A549 (cell line): ENCODE data around the gene KCNQ1. TPM values are rescaled to one million over a fixed set of nuclear protein-coding genes. Genes with fewer than 3 reads are reported as not detected.

Experiments used
- ATAC-seq, 2 experiments: fragments of 200-7000 bp in 1 of 2; fragments of >200 bp in 1 of 2; cut with Nextera tagmentation in 1 of 2; cut with Tn5 transposase in 1 of 2; 3 replicates each; pipeline versions ENCODE4 v1.8.0 to v1.9.1; 2018 to 2020; ENCODE audit warnings: mild to moderate bottlenecking in 1 of 2, moderate library complexity in 1 of 2
- CTCF ChIA-PET: fragments of 300-600 bp; sonication (Branson Sonifier 250); formaldehyde crosslinking; extraction: SDS; loops from one replicate; lab custom pipeline; 2021; ENCODE audit warnings: antibody characterized with exemption, inconsistent platforms; lab: Yijun Ruan, JAX
- POLR2A ChIA-PET: fragments of 350-600 bp; formaldehyde crosslinking; extraction: SDS; loops from one replicate; lab custom pipeline; 2021; ENCODE audit warnings: antibody characterized with exemption, inconsistent platforms; lab: Yijun Ruan, JAX
- DNase-seq, 2 experiments: peaks; one replicate each; pipeline versions ENCODE4 v3.0.0 to v3.0.0-alpha.2; 2011 to 2016; ENCODE audit warnings: low read depth in 1 of 2, low spot score in 1 of 2
- FAIRE-seq: peaks from 2 replicates; lab custom pipeline; 2011; peaks lifted over from hg19 to GRCh38; lab: Jason Lieb, UNC
- H3K27ac ChIP-seq, 2 experiments: fragments of >200 bp; sonication (Bioruptor Twin); formaldehyde crosslinking; 3 replicates each; pipeline ENCODE4 v1.5.1; 2016 to 2017
- H3K4me1 ChIP-seq: fragments of >200 bp; sonication (Bioruptor Twin); formaldehyde crosslinking; 3 replicates; pipeline ENCODE4 v1.6.1; 2016
- H3K4me2 ChIP-seq: fragments of >200 bp; sonication (Bioruptor Twin); formaldehyde crosslinking; 3 replicates; pipeline ENCODE4 v1.6.1; 2016
- H3K4me3 ChIP-seq: fragments of >200 bp; sonication (Bioruptor Twin); formaldehyde crosslinking; 3 replicates; pipeline ENCODE4 v1.5.1; 2016
- H3K9me3 ChIP-seq: fragments of >200 bp; sonication (Bioruptor Twin); formaldehyde crosslinking; 3 replicates; pipeline ENCODE4 v1.6.1; 2016
- CBX2 ChIP-seq: fragments of 200-600 bp; sonication (generic); IDR thresholded peaks from 2 replicates; pipeline ENCODE4 v1.6.1; 2016; ENCODE audit warnings: low read depth, mild to moderate bottlenecking, borderline replicate concordance
- CBX8 ChIP-seq: fragments of 200-600 bp; sonication (generic); IDR thresholded peaks from 2 replicates; pipeline ENCODE4 v1.6.1; 2016
- EHF ChIP-seq: fragments of 250-450 bp; sonication (Bioruptor Pico); IDR thresholded peaks from 2 replicates; pipeline ENCODE4 v1.5.0; 2020; ENCODE audit warnings: mild to moderate bottlenecking
- EHMT2 ChIP-seq: fragments of 200-600 bp; sonication (generic); IDR thresholded peaks from 2 replicates; pipeline ENCODE4 v1.6.1; 2016; ENCODE audit warnings: antibody characterized with exemption, low read depth, mild to moderate bottlenecking, moderate library complexity
- ESRRA ChIP-seq: fragments of 150-350 bp; IDR thresholded peaks from 2 replicates; pipeline ENCODE4 v1.6.1; 2014; ENCODE audit warnings: mild to moderate bottlenecking, low read length, borderline replicate concordance
- FOXS1 ChIP-seq: fragments of 250-450 bp; sonication (Bioruptor Pico); IDR thresholded peaks from 2 replicates; pipeline ENCODE4 v1.5.0; 2020; ENCODE audit warnings: mild to moderate bottlenecking, moderate library complexity
- GATA3 ChIP-seq: IDR thresholded peaks from 2 replicates; pipeline ENCODE4 v1.6.1; 2012; ENCODE audit warnings: borderline replicate concordance
- HDAC2 ChIP-seq: fragments of 200-600 bp; sonication (generic); IDR thresholded peaks from 2 replicates; pipeline ENCODE4 v1.6.1; 2016
- HEYL ChIP-seq: fragments of 250-450 bp; sonication (Bioruptor Pico); IDR thresholded peaks from 2 replicates; pipeline ENCODE4 v1.8.0; 2021; ENCODE audit warnings: mild to moderate bottlenecking, moderate library complexity
- KDM5A ChIP-seq: fragments of 200-600 bp; sonication (generic); IDR thresholded peaks from 2 replicates; pipeline ENCODE4 v1.6.1; 2016; ENCODE audit warnings: antibody characterized with exemption, mild to moderate bottlenecking
- MAX ChIP-seq: IDR thresholded peaks from 2 replicates; pipeline ENCODE4 v1.6.1; 2012
- MYC ChIP-seq: IDR thresholded peaks from 2 replicates; pipeline ENCODE4 v1.6.1; 2012; ENCODE audit warnings: mild to moderate bottlenecking, inconsistent platforms, low read length, improper control_type of control experiment, borderline replicate concordance
- NR3C1 ChIP-seq: fragments of >200 bp; sonication (Bioruptor Twin); formaldehyde crosslinking; IDR thresholded peaks from 3 replicates; pipeline ENCODE4 v1.6.1; 2017
- POLR2A ChIP-seq: IDR thresholded peaks from 2 replicates; pipeline ENCODE4 v1.6.1; 2012; ENCODE audit warnings: mild to moderate bottlenecking, low read length
- RAD21 ChIP-seq, 2 experiments: fragments of >200 bp in 1 of 2; sonication (Bioruptor Twin) in 1 of 2; formaldehyde crosslinking in 1 of 2; IDR thresholded peaks in 1 of 2; conservative IDR thresholded peaks in 1 of 2; 2 replicates in 1 of 2; 3 replicates in 1 of 2; pipeline ENCODE4 v1.6.1; 2012 to 2018; ENCODE audit warnings: inconsistent platforms in 1 of 2
- REST ChIP-seq: fragments of 200-600 bp; sonication (generic); IDR thresholded peaks from 2 replicates; pipeline ENCODE4 v1.6.1; 2016; ENCODE audit warnings: antibody characterized with exemption, mild to moderate bottlenecking, moderate library complexity
- SREBF2 ChIP-seq: fragments of 450-650 bp; IDR thresholded peaks from 2 replicates; pipeline ENCODE4 v1.6.1; 2014; ENCODE audit warnings: mild to moderate bottlenecking, moderate library complexity
- TP53 ChIP-seq: fragments of 250-450 bp; sonication (Bioruptor Pico); IDR thresholded peaks from 2 replicates; pipeline ENCODE4 v1.5.0; 2021; ENCODE audit warnings: mild to moderate bottlenecking, moderate library complexity
- USF2 ChIP-seq: fragments of 450-650 bp; IDR thresholded peaks from 2 replicates; pipeline ENCODE4 v1.6.1; 2014; ENCODE audit warnings: antibody characterized with exemption
- ZC3H11A ChIP-seq: fragments of 450-650 bp; IDR thresholded peaks from 2 replicates; pipeline ENCODE4 v1.6.1; 2014; ENCODE audit warnings: antibody characterized with exemption, mild to moderate bottlenecking
- ZNF302 ChIP-seq: fragments of 250-450 bp; sonication (Bioruptor Pico); IDR thresholded peaks from 2 replicates; pipeline ENCODE4 v1.9.0; 2021; ENCODE audit warnings: inconsistent platforms, mild to moderate bottlenecking, moderate library complexity
- WGBS: methylation state at CpG from one replicate; pipeline ENCODE4 v1.1.6; 2017; ENCODE audit errors: missing lambda C conversion rate; 5-methylcytosine and 5-hydroxymethylcytosine counted together
- polyA plus RNA-seq, 4 experiments: library from polyadenylated mRNA; depleted of rRNA in 3 of 4; stranded (reverse); fragments of >200 nt; fragmentation: RNase III in 1 of 4; extraction: RNeasy Plus Mini Kit Qiagen cat#74134 plus additional on column Dnase treatment in 1 of 4; gene quantifications; 2 replicates in 3 of 4; 3 replicates in 1 of 4; pipeline ENCODE4 v1.2.3, GENCODE V29; 2011 to 2017
- TF ChIP-seq, protein P1 (sequence below): fragments of 250-450 bp; sonication (Bioruptor Pico); IDR thresholded peaks from 2 replicates; pipeline ENCODE4 v1.5.0; 2021; ENCODE audit warnings: mild to moderate bottlenecking, moderate library complexity, borderline replicate concordance
- TF ChIP-seq, protein P2 (sequence below): IDR thresholded peaks from 2 replicates; pipeline ENCODE4 v1.6.1; 2012; ENCODE audit warnings: low read depth, borderline replicate concordance
- TF ChIP-seq, protein P3 (sequence below): fragments of 250-450 bp; sonication (Bioruptor Pico); IDR thresholded peaks from 2 replicates; pipeline ENCODE4 v1.5.0; 2020; ENCODE audit warnings: low read depth, mild to moderate bottlenecking, moderate library complexity

Gene KCNQ1
- polyA plus RNA-seq, 2 of the 4 experiments (the other 2 are of a cell fraction): 0.14 to 0.17 TPM

DNA sequence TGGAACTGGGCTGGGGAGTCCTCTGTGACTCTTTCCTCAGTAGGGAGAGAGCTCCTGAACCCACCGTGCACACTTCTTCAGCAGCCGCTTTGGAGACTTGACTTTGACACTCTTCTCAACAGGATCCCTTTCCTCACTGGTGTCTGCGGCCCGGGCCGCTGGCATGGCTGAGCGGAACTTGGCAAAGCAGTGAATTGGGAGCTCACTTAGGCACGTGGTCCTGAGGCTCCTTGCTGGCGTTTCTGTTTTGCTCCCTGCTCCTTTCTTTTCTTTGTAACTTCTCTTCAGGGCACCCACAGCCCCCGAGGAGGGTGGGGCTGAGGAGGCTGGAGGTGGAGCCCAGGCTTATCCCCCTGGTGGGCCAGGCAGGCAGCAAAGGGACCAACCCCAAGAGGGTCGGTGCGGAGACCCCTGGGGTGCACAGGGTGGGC lies 263.4 kb downstream of the KCNQ1 start:
- no peak for DNase-seq
- Histone ChIP-seq H3K4me1 (no peaks in the 10 kb centered on the region), H3K9me3 (no peaks in the 10 kb centered on the region)
- TF ChIP-seq ZC3H11A (no peak), TP53 (CRISPR knock-in tag) (no peak), NR3C1 (no peak), EHMT2 (no peak), HEYL (CRISPR knock-in tag) (no peak), CBX2 (no peak), KDM5A (no peak), RAD21 (conservative IDR thresholded peaks at IDR 0.05 in 1 of 2, IDR thresholded peaks at IDR 0.05 in 1 of 2) (no peak), MAX (no peak)
- TF ChIP-seq, protein P1, sequence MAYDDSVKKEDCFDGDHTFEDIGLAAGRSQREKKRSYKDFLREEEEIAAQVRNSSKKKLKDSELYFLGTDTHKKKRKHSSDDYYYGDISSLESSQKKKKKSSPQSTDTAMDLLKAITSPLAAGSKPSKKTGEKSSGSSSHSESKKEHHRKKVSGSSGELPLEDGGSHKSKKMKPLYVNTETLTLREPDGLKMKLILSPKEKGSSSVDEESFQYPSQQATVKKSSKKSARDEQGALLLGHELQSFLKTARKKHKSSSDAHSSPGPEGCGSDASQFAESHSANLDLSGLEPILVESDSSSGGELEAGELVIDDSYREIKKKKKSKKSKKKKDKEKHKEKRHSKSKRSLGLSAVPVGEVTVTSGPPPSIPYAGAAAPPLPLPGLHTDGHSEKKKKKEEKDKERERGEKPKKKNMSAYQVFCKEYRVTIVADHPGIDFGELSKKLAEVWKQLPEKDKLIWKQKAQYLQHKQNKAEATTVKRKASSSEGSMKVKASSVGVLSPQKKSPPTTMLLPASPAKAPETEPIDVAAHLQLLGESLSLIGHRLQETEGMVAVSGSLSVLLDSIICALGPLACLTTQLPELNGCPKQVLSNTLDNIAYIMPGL (CRISPR knock-in tag): no peak
- TF ChIP-seq, all 56 proteins: peak for 0
- ATAC-seq: no peak; a peak in 1 of 6 replicates
- CTCF ChIA-PET: interaction anchor here (1.0 to 2.0 kb wide), 4 partner anchors 11 to 21 kb away, joined by 3 to 10 read pairs (median 4); no protein-coding TSS in a partner anchor
- no peak overlapping the region for H3K4me2 ChIP-seq
- POLR2A ChIA-PET: no interaction called here
- H3K4me3 ChIP-seq: no peak overlapping the region
- WGBS: 60% methylated on average over 10 of the region's 11 CpGs
- no peak for FAIRE-seq
- no peak overlapping the region for H3K27ac ChIP-seq

DNA sequence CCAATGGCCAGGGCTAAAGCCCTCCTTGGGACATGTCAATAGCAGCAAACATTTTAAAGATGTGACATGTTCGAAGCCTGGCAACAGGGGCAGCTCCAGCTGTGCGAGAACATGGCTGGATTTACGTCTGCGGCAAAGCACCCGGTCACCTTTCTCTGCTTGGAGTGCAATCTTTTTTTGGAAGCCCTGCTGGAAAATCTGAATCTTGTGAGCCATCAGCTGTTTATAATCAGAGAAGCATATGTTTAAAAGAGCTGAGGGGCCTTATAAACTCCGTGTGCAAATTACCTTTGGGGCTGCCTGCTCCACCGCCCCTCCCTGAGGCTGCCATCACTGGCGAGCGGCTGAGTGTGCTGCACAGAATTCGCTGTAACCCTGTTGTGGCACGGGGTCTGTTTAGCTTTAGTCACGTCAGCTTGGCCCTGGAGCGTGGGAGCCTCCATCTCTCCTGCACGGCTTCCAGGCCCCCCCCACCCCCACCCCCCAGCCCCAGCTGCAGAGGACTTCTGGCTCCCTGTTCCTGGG lies 264.0 kb downstream of the KCNQ1 start:
- H3K4me2 ChIP-seq: no peak overlapping the region
- no peak for ATAC-seq
- no peaks in the 10 kb centered on the region for H3K9me3 ChIP-seq
- FAIRE-seq: no peak
- H3K4me1 ChIP-seq: no peaks in the 10 kb centered on the region
- TF ChIP-seq USF2 (no peak), REST (no peak), ESRRA (no peak), CBX2 (no peak), SREBF2 (no peak), TP53 (CRISPR knock-in tag) (no peak), GATA3 (no peak), CBX8 (no peak), EHF (no peak), MYC (no peak), POLR2A (no peak), HDAC2 (no peak), FOXS1 (CRISPR knock-in tag) (no peak), ZNF302 (CRISPR knock-in tag) (no peak)
- TF ChIP-seq, protein P2, sequence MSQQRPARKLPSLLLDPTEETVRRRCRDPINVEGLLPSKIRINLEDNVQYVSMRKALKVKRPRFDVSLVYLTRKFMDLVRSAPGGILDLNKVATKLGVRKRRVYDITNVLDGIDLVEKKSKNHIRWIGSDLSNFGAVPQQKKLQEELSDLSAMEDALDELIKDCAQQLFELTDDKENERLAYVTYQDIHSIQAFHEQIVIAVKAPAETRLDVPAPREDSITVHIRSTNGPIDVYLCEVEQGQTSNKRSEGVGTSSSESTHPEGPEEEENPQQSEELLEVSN: no peak
- TF ChIP-seq, protein P3, sequence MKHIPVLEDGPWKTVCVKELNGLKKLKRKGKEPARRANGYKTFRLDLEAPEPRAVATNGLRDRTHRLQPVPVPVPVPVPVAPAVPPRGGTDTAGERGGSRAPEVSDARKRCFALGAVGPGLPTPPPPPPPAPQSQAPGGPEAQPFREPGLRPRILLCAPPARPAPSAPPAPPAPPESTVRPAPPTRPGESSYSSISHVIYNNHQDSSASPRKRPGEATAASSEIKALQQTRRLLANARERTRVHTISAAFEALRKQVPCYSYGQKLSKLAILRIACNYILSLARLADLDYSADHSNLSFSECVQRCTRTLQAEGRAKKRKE: no peak
- ChIA-PET CTCF (interaction anchor here (1.4 to 2.0 kb wide), 3 partner anchors 11 to 17 kb away, joined by 4 to 10 read pairs (median 5); no protein-coding TSS in a partner anchor), POLR2A (no interaction called here)
- H3K4me3 ChIP-seq: no peak overlapping the region
- no peak overlapping the region for H3K27ac ChIP-seq
- WGBS: 71% methylated on average over 11 of the region's 14 CpGs
- DNase-seq: no peak
